HL-60/S4 treated with phorbol 12-myristate 13-acetate at 8.2 ng/mL for 4 days and 3 days (cell line): ENCODE results near the gene KCNA10.
"Not testable (repeated sequence)": the region's sequence is repeated elsewhere in the genome, so short reads cannot be mapped to it uniquely, and the experiment has no call there.

Source experiments
- in situ Hi-C: fragments of 300-500 bp; cut with MboI; formaldehyde crosslinking; loops from 2 replicates; pipeline ENCODE4 v1.15.0; 2022; ENCODE audit warnings: low sequenced_read_pairs

Gene KCNA10

DNA sequence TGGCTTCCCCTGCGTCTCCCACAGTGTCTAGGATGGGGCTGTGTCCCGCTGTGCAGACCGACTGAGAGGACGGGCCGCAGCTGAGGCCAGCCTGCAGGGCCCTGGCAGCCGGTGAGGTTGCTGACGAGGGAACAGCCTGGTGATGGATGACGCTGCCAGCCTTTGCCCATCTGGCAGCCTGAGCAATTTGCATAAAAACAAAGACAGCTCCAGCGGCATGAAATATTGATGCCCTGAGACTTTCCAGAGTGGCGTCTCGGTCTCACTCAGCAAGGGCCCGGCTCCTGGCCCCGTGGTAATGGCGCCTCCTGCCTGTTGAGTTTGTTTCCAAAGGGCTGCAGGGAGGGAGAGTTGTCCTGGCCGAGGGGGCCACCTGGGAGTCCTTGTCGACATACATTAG lies 19.1 kb upstream of the KCNA10 start:
- in situ Hi-C loops, result no loop called here

DNA sequence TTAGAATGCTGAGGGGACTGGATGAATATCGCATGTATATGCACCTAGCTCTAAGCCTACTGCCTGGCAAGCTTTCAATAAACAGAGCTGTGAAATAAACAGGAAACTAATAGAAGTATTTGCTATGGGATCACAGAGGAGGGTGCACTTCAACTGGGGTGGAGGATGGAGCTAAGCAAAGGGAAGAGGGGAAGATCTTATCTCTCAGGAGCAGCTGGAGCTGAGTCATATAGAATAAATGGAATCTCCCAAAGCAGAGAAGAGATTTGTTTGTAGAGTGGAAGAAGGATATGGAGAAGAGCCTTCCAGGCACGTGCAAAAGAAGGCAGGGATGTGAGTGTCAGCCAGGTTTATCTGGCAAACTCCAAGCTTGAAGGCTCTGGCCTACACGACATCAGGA lies 17.0 kb upstream of the KCNA10 start:
- in situ Hi-C loops, result no loop called here

DNA sequence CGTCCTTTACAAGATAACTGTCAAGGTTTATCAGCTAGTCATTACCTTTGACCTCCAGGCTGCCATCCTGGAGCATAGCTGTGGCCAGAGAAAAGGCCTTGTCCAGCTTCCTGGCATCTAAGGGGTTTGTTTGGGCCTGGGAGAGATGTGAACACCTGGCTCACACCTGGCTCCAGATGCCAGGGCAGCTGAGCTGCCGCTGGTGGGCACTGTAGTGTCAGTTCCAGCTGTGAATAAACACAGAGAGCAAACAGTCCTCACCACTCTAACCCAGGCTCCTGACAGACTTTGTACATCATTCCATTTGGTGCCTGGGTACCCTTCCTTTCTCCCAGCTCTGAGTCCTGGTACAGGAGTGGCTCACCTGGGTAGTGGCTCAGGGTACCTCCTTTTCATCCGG lies 14.3 kb upstream of the KCNA10 start:
- in situ Hi-C loops, result no loop called here

DNA sequence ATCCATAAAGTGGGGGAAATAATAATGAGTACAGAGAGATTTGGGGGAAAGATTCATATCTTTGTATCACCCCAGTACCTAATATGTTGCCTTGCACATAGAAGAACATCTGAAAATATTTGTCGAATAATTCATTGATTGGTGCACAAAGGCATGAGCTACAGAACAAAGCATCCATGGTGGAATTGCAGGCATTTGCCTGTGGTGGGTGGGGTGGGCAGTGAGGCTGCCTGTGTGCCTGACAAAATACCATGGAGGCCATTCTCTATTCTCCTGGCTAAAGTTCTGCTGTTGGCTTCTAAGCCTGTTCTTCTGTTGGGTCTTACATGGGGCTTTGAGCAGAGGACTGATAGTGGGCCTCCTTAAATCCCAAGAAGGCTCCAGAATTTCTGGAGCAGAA lies 10.0 kb upstream of the KCNA10 start:
- in situ Hi-C loops, result no loop called here

DNA sequence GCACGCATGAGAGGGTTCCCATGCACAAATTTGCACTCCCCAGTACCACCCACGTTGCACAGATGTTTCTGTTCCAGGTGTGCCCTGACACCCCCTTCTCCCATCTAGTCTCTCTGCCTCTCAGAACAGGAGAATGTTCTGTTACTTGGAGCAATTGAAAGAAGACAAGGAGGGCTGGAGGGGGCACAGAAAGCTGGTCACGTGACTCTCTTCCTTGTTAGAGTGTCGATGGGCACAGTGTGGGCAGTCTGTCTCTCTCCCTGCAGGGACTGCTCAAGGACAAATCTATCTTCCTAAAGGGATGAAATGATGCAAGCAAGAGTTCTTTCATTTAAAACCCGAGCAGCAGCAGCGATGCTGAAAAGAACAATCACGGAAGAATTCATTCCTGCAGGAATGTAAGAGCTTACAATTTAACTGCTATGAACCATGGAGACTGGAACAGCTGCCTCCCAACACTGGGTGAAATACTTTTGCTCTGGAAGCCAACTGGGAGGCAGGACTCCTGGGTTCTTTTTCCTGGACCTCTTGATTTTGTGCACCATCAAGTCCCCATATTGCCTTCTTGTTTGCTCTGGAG lies 7.3 kb upstream of the KCNA10 start:
- in situ Hi-C loops, result no loop called here

DNA sequence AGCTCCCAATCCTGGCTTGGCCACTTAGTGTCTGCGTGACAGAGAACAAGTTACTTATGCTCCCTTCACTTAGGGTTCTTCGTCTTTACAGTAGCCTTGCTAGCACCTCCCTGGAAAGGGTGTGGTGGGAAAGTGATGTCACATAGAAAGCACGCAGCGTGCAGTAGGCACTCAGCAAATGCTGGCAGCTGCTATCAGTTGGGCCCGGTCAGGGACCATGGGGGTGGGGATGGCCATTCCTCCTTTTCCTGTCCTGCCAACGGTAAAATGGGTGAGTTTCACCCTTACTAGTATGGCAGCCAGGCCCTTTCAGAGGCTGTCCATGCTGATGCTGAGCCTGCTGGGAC lies 6.2 kb upstream of the KCNA10 start:
- in situ Hi-C loops, result no loop called here

DNA sequence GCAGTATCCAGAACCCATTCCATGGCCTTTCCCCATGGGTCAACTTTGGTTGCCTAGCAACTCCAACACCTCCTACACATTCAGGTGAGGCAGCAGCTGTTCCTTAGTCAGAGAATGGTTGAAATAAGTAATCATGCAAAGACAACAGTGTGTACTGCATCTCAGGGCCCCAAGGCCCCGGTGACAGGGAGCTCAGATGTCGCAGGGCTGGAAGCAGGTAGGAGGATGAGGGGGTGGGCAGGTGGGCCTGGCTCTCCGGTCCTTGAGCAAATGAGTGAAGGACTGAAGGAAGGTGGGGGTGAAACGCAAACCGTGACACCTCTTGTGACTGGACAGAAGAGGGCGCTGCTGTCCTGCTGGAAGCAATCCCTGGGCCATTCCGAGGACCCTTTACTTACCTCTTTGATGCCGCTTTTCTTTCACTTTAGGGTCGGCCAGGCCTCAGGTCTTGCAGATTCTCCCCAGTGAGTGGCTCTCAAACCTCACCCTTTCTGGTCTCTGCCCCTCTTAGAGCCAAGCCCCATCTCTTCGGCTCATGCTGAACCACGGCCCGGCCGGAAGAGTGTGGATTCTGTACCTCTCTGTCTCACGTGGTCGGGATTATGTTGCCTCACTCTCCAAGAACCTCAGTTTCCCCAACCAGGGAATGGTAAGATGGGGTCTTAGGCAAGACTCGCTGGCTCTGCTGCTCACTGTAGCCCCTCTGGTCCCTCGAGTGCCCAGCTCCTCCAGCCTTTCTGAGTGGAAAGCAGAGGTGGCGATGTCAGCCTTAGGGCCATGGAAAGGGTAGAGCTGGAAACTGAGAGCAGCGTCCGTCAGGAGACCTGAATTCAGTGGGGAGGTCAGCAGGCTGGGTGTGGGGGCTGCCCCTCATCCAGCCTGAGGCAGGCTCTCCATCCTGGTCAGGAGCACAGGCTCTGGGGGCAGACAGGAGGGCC lies 5.6 kb upstream of the KCNA10 start:
- in situ Hi-C loops, result no loop called here

DNA sequence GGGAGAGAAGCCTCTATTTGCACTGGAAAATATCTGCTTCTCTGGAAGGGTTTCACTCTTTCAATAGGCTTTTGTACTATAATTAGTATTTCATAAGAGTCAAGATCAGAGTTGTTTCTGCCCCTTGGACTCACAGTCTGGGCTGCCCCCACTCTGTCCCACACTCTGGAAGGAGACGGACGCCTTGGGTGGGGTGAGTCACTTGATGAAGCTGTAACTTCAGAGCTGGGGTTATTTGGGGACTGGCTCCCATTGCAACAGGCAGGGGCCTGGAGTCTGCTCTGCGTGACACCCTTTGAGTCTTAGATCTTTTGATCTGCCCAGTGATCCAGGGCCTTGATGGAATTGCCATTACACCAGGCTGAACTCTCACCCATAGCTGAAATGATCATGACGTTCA lies 4.0 kb upstream of the KCNA10 start:
- in situ Hi-C loops, result no loop called here

DNA sequence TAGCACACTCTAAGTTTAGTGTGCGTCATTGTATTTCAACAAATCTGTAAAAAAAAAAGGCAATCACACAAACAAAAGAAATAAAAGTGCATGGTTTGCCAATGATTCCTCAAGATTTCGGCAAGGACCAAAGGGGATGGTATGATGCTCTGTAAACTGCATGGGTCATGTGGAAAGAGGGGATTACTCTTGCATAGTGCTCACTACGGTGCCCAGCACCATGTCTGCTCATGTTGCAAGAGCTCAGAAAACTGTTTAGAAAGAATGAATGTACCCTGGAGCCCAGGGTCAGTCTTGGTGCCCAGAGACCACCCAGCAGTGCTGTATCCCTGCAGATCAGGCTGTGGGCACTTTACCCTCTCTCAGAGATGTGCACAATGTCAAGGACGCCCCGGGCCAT lies 3.6 kb upstream of the KCNA10 start:
- in situ Hi-C loops, result no loop called here

DNA sequence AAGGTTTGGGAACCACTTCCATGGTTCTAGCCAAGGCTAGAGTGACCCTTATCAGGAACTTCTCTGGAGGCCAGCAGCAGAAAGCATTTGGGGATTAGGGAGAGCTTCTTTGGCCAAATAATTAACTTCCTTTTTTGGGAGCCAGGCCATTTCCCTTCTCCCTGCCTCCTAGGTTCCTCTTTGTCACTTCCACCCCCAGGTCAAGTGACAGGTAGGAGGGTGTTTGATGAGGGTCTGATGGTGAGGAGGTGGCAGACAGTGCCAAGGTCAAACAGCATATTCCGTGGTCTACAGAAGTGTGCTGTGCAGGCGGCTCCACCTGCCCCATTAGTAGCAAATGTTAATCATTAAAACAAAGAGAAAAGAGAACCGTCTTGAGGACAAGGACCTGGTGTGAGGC lies 1.9 kb upstream of the KCNA10 start:
- in situ Hi-C loops, result no loop called here

DNA sequence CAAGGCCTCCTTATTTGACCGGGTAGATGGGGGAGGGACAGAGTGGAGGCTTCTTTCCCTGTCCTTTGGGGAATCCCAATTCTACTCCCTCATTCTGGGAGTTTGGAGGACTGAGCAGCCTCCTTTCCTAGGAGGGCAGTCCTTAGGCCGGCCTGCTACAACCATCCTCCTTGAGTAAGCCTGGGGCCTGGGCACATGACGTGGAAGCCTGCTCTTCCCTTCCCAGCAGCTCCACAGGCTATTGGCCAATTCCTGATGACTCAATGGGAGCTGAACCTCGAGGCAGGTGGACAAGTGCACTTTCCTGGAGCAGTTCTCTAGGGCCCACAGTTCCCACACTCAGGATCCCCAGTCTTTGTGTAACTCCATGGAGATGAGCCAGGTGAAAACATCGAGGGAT lies 3.1 kb downstream of the KCNA10 start:
- in situ Hi-C loops, result no loop called here

DNA sequence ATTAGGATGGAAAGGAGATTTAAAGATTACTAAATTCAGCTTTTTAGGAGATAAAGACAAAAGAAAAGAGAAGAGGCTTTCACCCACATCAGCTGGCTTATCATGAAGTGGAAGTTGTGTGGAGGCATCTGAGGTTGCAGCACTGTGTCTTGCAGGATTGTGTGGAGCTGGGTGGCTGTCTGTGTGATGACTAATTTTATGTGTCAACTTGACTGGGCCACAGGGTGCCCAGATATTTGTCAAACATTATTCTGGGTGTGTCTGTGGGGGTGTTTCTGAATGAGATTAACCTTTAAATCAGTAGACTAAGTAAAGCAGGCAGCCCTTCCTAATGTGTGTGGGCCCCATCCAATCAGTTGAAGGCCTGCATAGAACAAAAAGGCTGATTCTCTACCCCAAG lies 3.9 kb downstream of the KCNA10 start:
- in situ Hi-C loops, result no loop called here

DNA sequence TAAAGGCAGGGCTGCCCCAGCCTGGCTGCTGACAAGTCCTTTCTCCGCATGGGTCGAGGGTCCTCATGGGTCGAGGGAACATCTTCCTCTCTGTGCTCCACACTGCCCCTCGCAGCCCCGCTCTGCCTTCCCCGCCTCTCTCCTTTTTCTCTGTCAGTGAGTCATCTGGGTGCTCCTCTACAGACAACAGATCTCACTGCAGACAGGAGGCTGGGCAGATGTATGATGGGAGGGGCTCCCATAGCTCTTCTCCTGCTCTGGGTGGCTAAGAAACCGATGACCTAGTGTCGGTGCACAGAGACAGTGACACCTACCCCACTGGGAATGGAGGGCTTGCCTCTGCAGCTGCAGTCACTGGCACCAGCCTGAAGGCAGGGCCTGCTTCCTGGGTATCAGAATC lies 5.5 kb downstream of the KCNA10 start:
- in situ Hi-C loops, result no loop called here

DNA sequence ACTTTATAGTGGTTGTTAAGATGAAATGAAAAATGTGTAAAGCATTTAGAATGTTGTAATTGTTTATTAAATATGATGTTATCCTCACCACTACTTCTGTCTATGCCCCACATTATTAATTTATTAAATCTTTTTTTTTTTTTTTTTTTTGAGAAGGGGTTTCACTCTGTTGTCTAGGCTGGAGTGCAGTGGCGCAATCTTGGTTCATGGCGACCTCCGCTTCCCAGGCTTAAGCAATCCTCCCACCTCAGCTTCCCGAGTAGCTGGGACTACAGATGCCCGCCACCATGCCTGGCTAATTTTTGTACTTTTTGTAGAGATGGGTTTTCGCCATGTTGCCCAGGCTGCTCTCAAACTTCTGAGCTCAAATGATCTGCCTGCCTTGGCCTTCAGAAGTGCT lies 7.5 kb downstream of the KCNA10 start:
- in situ Hi-C loops, result no loop called here

DNA sequence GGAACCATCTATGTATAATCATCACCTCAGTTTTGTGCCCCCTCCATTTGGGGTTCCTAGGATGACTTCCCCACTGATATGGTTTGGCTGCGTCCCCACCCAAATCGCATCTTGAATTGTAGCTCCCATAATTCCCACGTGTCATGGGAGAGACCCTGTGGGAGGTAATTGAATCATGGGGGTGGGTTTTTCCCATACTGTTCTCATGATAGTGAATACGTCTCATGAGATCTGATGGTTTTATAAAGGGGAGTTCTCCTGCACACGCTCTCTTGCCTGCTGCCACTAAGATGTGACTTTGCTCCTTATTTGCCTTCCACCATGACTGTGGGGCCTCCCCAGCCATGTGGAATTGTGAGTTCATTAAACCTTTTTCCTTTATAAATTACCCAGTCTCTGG lies 8.1 kb downstream of the KCNA10 start:
- in situ Hi-C loops, result not testable (repeated sequence)

DNA sequence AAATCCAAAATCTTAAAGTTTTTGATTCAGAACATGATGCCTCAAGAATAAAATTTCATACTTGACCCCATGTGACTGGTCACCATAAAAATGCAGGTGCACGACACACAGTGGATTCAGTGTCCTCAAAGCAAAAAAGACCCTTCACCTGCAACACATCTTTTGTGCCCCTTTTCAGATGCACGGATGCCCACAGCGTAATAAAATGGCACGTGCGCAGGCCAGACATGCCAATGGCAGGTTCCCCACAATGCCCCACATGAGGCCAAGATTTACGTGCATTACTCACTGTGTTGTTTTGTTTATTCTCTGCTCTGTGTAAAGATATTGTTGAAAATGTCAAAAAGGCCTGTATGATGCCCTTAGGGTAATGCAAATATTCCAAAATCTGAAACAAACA lies 9.3 kb downstream of the KCNA10 start:
- in situ Hi-C loops, result no loop called here

DNA sequence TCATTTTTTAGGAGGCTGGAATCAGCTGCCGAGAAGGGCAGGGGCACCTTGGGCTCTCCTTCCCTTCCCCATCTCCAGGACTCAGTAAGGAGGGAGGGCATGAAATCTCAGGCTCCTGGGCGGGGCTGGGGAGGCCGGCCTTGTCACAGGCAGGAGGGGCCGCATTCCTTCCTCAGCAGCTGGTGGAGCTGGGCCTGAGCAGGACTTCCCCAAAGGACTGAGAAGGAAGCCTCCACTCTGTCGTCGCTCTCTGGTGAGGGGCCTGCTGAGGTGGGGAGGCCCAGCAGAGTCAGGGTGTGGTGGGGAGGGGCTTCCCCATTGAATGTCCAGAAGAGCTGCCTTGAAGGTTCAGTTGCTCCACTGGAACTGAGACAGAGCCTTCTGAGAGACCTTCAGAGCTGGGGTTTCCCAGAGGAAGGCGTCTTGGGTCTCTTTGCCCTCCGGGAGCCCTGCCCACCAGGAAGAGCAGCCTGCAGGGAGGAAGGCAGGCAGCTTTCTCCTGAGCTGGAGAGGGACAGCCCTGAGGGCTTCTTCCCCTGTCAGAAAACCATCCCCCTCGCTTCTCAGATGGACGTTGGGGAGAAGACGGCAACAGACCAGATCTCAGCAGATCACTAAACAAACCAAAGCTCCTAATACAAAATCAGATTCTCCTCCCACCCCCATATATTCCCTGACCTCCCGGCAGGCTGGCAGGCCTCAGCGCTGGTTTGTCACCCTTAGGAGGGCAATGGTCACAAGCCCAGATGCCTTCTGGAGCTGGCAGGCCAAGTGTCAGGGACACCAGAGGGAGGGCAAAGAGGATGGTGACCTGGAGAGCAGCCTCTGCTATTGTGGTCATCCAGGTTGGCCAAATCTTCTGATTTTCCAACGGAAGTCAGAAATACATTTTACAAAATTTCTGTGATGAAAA lies 10.7 kb downstream of the KCNA10 start:
- in situ Hi-C loops, result no loop called here

DNA sequence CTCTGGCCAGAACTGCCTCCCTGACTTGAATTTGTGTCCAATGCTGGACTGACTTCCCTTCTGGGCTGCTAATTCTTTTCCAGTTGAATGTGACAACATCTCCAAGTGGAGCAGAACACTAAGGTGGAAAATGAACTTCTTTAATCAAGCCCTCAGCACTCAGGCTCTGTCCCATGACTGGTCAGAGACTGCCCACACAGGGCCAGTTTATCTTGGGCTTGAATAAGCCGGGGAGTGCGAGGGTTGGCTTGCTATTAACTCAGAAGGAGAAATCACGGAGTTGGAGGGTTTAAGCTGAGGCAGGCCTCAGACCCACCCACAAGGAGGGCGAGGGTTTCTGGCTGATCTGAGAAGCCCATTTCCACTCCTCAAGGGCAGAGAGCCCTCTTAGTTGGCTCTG lies 12.4 kb downstream of the KCNA10 start:
- in situ Hi-C loops, result no loop called here

DNA sequence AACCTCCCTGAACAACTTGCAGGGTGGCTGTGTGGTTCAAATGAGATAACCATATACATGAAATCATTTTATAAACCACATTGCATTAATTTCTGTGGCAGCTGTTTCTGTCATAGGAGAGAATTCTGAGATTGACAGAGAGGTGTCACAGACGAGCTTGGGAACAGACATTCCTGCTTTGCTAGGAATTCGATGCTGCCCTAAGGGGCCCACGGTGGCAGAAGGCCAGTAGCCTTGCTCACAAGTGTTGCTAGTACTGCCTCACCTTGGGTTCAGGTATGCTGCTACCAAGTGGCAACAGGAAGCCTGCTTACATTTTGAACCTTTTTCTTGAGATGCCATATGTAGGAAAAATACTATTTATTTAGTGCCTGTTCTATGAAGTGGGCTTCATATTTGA lies 13.4 kb downstream of the KCNA10 start:
- in situ Hi-C loops, result no loop called here

DNA sequence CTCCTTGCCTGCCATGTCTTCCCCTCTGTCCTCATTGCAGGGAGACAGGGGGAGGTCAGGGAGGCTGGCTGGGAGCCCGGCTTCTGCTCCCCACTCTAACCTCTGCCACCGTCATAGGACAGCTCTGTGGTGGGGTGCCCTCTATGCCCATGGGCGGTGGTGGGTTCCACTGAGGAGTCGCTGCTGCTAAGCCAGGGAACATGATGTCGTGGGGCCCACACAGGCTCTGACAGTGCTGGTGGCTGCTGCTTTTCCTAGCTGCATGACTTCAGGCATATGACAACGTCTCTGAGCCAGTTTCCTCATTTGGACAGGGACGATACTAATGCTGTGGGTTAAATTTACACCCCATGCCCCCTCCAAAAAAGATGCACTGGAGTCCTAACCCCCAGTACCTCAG lies 14.7 kb downstream of the KCNA10 start:
- in situ Hi-C loops, result no loop called here

DNA sequence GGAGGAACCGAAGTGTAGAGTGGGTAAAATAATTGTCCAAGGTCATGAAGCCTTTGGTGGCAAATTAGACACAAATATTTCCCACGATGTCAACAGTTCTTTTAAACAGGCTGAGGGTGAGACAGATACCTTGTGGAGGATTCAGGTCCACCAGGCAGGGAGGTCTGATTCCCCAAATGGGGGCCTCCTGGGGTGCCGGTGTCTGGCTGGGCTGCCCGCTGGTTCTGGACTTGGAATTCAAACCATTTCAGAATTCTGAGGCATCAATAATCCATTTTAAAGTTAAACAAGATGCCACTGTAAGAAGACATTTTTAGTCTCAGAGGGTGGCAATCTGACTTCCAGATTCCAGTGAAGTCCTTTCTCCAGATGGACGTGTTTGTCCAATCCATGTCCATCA lies 15.5 kb downstream of the KCNA10 start:
- in situ Hi-C loops, result no loop called here
